Measurements from ENCODE around the gene MUC22.

DNA sequence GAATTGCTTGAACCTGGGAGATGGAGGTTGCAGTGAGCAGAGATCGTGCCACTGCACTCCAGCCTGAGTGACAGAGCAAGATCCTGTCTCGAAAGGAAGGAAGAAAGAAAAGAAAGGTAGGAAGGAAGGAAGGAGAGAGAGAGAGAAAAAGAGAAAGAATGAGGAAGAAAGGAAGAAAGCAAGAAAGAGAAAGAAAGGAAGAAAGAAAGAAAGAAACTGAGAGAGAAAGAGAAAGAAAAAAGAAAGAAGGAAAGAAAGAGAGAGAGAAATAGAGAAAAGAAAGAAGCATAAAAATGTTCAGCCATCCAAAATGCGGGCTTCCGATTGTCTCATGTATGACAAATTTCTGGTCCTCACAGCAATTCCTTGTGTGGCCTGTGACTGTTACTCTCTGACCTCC, 22.8 kb downstream of the MUC22 start:
- no peak for TF ChIP-seq CTCF (conservative IDR thresholded peaks at IDR 0.05)
- no peak for TF ChIP-seq ZFX (IDR thresholded peaks at IDR 0.05)

Data from C4-2B (cell line).